RPMI8226 (cell line): Measurements from ENCODE around the gene SCNN1G.

Experiments used
- DNase-seq: peaks from one replicate; pipeline ENCODE4 v3.0.0-alpha.2; 2015

Gene SCNN1G

GRCh38 chr16:23155445-23156049, 27.0 kb upstream of the SCNN1G start:
- DNase-seq, result peak; percentile 52

GRCh38 chr16:23156110-23156509, 26.4 kb upstream of the SCNN1G start:
- DNase-seq, result no peak

GRCh38 chr16:23156946-23157460, 25.5 kb upstream of the SCNN1G start:
- no peak for DNase-seq

GRCh38 chr16:23158114-23158513, 24.4 kb upstream of the SCNN1G start:
- DNase-seq, result no peak

DNA sequence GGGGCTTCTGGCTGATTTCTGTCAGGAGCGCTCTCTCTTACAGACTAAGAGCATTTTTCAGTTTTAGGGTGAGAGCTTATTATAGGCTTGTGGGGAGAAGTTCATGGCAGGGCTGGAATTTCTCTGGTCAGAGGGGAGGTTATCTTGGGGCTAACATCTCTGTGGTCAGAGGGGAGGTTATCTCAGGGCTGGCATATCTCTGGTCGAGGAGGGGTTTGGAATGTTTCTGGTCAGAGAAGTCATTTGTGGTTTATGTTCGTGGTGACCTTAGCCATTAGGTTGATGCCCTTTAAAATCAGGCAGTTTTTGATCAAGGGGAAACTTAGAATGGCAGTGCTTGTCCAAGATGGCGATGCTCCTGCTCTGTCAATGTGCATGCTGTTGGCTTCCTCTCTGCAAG, 22.5 kb upstream of the SCNN1G start:
- no peak for DNase-seq

GRCh38 chr16:23160574-23160973, 22.0 kb upstream of the SCNN1G start:
- DNase-seq, result no peak

GRCh38 chr16:23163921-23164320, 18.6 kb upstream of the SCNN1G start:
- no peak for DNase-seq

- no peak for DNase-seq
These were observed 17.8 kb upstream of the SCNN1G start for GRCh38 chr16:23164736-23165135.

- no peak for DNase-seq
These were observed 10.0 kb upstream of the SCNN1G start for GRCh38 chr16:23172583-23172982.

- DNase-seq, result no peak
These were observed 9.6 kb upstream of the SCNN1G start for GRCh38 chr16:23172994-23173393.

DNA sequence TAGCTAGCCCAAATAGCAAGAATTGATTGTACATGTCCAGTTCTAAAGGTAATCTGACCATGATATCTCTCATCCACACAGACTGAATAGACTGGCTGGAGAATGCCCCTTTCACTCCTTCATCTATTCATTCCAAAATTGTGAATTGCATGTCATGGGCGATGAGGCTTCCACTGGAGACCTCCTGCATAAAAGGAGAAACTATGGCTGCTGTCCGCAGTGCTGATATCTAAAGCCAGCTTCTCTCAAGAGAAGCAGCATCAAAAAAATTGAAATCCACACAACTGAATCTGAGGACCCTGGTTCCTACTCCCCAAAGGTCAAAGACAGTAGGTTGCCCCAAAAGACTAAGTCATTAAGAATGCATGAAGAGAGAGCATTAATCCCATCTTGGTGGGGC, 7.9 kb upstream of the SCNN1G start:
- peak; percentile 34 for DNase-seq

DNA sequence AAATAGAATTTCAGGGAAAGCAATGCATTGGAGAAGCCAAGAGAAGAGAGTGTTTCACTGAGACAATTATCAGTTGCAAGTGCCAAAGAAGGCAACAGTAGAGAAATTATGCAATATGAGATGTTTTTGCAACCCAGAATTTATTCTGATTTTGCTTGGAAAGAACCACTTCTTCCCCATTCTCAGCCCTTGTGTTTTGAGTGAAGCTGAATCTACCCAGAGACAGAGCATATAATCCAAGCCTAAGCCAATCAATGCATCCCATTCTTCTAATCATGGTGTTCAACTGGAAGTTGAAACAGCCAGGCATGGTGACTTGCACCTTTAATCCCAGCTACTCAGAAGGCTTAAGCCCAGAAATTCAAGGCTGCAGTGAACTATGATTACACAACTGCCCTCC, 6.9 kb upstream of the SCNN1G start:
- no peak for DNase-seq

DNA sequence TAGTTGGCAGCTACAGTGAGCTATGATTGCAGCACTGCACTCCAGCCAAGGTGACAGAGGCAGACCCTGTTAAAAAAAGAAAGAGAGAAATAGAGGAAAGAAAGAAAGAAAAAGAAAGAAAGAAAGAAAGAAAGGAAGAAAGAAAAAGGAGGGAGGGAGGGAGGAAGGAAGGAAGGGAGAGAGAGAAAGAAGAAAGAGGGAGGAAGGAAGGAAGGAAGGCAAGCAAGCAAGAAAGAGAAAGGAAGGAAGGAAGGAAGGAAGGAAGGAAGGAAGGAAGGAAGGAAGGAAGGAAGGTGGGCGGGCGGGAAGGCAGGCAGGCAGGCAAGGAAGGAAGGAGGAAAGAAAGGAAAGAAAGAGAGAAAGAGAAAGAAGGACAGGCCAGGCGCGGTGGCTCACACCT, 1.0 kb upstream of the SCNN1G start:
- no peak for DNase-seq

GRCh38 chr16:23182206-23182678, 303 bp upstream of the SCNN1G start:
- DNase-seq, result peak; percentile 96

DNA sequence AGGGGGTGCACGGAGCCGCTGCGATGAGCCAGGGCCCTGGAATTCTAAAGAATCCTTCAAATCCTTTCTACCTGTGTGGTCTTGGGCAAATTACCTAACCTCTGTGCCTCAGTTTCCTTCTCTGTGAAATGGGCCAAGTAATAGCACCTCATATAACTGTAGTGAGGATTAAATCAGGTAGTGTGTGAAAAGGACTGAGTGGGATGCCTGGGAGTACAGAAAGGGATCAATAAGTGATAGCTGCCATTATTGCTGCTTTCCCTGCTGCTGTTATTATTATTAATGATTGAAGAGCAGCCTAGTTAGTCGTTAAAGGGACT, 958 bp downstream of the SCNN1G start:
- DNase-seq, result no peak

DNA sequence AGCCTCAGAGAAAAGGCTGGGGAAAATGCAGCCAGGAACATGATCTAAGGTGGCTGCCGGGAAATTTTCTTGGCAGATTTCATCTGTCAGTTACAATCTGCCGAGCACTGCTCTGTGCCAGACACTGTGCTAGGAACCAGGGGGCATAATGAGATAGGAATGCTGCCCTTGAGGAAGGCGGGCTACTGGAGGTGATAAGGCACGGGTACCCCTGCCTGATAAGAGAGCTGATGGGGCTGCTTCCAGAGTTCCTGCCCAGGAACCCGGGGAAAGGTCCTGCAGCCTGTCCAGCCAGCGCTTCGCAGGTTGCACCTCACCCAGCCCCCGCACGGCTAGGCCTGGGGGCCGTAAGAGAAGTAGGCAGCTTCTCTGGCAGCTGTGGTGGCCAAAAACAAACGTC, 3.1 kb downstream of the SCNN1G start:
- DNase-seq, result no peak

DNA sequence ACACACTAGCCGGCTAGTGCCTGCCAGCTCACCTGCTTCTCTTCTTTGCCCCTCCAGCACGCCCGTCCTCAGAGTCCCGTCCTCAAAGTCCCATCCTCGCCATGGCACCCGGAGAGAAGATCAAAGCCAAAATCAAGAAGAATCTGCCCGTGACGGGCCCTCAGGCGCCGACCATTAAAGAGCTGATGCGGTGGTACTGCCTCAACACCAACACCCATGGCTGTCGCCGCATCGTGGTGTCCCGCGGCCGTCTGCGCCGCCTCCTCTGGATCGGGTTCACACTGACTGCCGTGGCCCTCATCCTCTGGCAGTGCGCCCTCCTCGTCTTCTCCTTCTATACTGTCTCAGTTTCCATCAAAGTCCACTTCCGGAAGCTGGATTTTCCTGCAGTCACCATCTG, 3.6 kb downstream of the SCNN1G start:
- DNase-seq, result no peak

DNA sequence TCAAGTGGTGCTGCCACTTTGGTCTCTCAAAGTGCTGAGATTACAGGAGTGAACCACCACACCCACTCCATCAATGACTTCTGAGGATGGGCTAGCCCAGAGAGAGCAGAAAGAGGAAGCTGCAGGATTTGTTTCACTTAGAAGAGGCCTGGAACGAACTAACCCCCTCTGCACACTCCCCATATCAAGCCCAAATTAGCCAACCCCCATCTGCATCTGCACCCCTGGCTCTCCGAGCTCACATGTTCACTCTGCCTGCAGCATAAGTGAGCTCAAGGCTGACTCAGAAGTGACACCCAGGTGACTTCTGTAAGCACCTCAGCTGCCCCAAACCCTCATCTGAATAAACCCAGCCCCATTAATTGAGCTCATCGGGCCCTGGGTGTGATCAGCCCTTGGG, 4.8 kb downstream of the SCNN1G start:
- DNase-seq, result peak; percentile 72

DNA sequence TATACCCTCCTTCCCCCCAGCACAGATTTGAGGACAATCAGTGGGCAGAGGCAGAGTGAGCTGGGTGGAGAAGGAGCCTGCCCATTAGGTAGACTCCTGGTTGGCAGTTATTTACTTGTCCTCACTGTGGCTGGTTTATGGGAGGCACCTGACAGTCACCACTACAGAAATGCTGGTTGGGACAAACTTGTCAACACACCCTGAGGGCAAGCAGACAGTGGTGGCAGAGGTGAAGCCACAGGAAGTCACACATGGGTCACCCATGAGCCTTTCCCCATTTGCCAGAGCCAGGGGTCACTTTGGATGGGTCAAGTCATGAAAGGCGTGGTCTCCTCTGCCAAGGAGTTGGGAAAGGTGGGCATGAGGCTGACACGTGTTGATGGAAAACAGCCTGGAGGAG, 6.4 kb downstream of the SCNN1G start:
- DNase-seq, result no peak

GRCh38 chr16:23194497-23195221, 12.1 kb downstream of the SCNN1G start:
- no peak for DNase-seq

DNA sequence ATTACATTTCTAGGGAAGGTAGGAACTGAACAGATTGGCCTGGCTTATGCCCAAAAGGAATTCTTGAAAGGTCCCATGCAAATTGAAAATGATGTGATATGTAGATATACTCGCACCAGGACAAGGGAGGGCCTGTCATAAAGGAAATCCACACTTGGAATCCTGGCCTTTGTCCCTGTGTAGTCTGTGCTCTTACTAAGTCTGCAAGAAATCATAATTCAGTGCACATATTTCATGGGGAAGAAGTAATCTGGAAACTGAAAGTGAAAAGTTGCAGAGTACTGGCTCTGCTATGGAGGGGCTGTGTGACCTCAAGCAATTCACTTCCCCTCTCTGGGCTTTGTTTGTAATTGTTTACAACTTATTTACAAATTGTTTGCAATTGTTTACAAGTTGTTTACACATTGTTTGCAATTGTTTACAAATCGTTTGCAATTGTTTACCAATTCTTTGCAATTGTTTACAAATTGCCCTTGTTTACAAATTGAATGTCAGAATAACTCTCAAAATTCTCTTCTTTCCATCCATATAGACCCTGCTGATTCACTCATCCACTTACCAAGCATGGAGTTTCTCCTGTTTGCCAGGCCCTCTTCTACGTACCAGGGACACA, 12.9 kb downstream of the SCNN1G start:
- no peak for DNase-seq

DNA sequence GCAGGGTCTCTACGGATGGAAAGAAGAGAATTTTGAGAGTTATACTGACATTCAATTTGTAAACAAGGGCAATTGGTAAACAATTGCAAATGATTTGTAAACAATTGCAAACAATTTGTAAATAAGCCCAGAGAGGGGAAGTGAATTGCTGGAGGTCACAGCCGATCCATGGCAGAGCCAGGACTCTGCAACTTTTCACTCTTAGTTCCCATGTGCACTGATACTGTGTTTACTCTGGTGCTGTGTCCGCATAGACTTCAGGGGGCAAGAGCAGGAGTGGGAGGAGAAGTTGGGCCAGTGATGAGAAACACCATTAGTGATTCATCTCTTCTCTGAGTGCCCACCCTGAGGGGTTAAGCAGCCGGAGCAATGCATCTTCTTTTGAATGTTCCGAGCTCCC, 14.0 kb downstream of the SCNN1G start:
- DNase-seq, result no peak

DNA sequence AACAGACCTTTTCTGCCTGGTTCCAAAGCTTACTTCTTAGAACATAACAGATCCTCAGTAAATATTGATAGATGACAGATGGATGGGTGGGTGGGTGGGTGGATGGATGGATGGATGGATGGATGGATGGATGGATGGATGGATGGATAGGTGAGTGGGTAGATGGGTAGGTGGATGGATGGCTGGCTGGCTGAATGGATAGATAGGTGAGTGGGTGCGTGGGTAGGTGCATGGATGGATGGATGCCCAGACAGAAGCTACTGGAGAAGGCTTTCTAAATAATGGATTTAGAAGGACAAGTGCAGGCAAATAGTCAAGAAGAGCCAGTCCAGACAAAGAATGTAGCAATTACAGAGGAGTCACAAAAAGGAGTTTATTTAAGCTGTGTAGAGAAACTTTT, 19.6 kb downstream of the SCNN1G start:
- DNase-seq, result no peak

DNA sequence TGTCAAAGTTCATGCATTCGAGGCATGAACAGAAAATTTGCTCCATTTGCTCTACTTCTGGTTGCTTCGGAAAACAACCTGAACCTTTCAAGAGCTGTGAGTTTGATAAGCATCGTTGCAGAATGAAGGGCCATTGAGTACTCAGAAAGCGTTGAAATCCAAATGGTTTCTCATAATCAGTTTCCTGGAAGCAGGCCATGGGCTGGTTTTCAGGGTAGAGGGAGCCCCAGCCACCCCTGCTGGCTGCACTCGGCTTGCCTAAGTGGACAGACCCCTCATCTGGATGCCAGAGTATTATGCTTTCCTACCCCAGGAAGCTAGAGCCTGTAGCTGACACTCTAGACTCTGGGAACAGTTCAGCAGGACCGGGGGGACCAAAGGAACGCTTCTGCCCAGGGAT, 24.4 kb downstream of the SCNN1G start:
- DNase-seq, result no peak
